ENCODE data around the gene SLAIN1. TPM values are rescaled to one million over a fixed set of nuclear protein-coding genes. Genes with fewer than 3 reads are reported as not detected.

Gene SLAIN1
- total and polyA plus RNA-seq, 2 donors (not counting 3 experiments of a cell fraction or from before 2014, with no cell fraction given): 4.1 to 4.3 TPM

GRCh38 chr13:77720988-77721387 lies 23.5 kb downstream of the SLAIN1 start:
- CTCF ChIA-PET: no interaction called here
- POLR2A ChIA-PET: no interaction called here
- no peaks in the 10 kb centered on the region for H3K9me1 ChIP-seq (replicated peaks; ENCODE audit: control insufficient read depth, extremely low read depth, insufficient read depth, low read length)
- dilution Hi-C loops (cut with MboI; ENCODE audit: extremely low pct_ligation_motif_present, low sequenced_read_pairs) (no loop called here), intact Hi-C loops (cut with micrococcal nuclease) (no loop called here)
- no peak overlapping the region for H3K4me2 ChIP-seq (ENCODE audit: insufficient read depth, low read length)
- DNase-seq (ENCODE audit: low read depth, low spot score): no peak
- H4K20me1 ChIP-seq (replicated peaks; ENCODE audit: control insufficient read depth, extremely low read depth, insufficient read depth, low read length): no peaks in the 10 kb centered on the region
- no peaks in the 10 kb centered on the region for H3K27me3 ChIP-seq (ENCODE audit: control insufficient read depth in 2 of 2, insufficient read depth in 2 of 2, low read length in 2 of 2)
- no peaks in the 10 kb centered on the region for H3K36me3 ChIP-seq (ENCODE audit: control insufficient read depth in 2 of 2, extremely low read depth in 1 of 2, insufficient read depth in 2 of 2, low read length in 2 of 2)
- no TSS peak for BruUV-seq (replicated peaks)
- H3K79me2 ChIP-seq (ENCODE audit: control insufficient read depth, insufficient read depth, low read length): no peaks in the 10 kb centered on the region
- FAIRE-seq: no peak
- H3K27ac ChIP-seq (ENCODE audit: insufficient read depth, low read depth, low read length): no peak overlapping the region
- H3K4me1 ChIP-seq (ENCODE audit: control insufficient read depth, extremely low read depth, insufficient read depth, low read length): no peaks in the 10 kb centered on the region
- no peak overlapping the region for H2AFZ ChIP-seq (ENCODE audit: low read depth, low read length)
- H3K9me3 ChIP-seq (replicated peaks; ENCODE audit: control insufficient read depth, insufficient read depth, low read length): no peaks in the 10 kb centered on the region
- H3K9ac ChIP-seq (replicated peaks; ENCODE audit: extremely low read depth, insufficient read depth, low read length): no peak overlapping the region
- no peak for TF ChIP-seq FOS (IDR thresholded peaks at IDR 0.05; ENCODE audit: borderline replicate concordance, insufficient read depth, low read length)
- H3K4me3 ChIP-seq (replicated peaks in 1 of 3; ENCODE audit: insufficient read depth in 1 of 3, low read depth in 1 of 3, low read length in 3 of 3): no peak overlapping the region

GRCh38 chr13:77724092-77724491 lies 26.6 kb downstream of the SLAIN1 start:
- Histone ChIP-seq H3K4me3 (replicated peaks in 1 of 3; ENCODE audit: insufficient read depth in 1 of 3, low read depth in 1 of 3, low read length in 3 of 3) (no peak overlapping the region), H3K4me2 (ENCODE audit: insufficient read depth, low read length) (no peak overlapping the region), H4K20me1 (replicated peaks; ENCODE audit: control insufficient read depth, extremely low read depth, insufficient read depth, low read length) (no peaks in the 10 kb centered on the region), H3K27ac (ENCODE audit: insufficient read depth, low read depth, low read length) (no peak overlapping the region), H3K9ac (replicated peaks; ENCODE audit: extremely low read depth, insufficient read depth, low read length) (no peak overlapping the region), H3K9me3 (replicated peaks; ENCODE audit: control insufficient read depth, insufficient read depth, low read length) (no peaks in the 10 kb centered on the region), H3K27me3 (ENCODE audit: control insufficient read depth in 2 of 2, insufficient read depth in 2 of 2, low read length in 2 of 2) (no peaks in the 10 kb centered on the region), H3K79me2 (ENCODE audit: control insufficient read depth, insufficient read depth, low read length) (no peaks in the 10 kb centered on the region), H3K4me1 (ENCODE audit: control insufficient read depth, extremely low read depth, insufficient read depth, low read length) (no peaks in the 10 kb centered on the region), H3K9me1 (replicated peaks; ENCODE audit: control insufficient read depth, extremely low read depth, insufficient read depth, low read length) (no peaks in the 10 kb centered on the region), H2AFZ (ENCODE audit: low read depth, low read length) (no peak overlapping the region), H3K36me3 (ENCODE audit: control insufficient read depth in 2 of 2, extremely low read depth in 1 of 2, insufficient read depth in 2 of 2, low read length in 2 of 2) (no peaks in the 10 kb centered on the region)
- ChIA-PET CTCF (no interaction called here), POLR2A (no interaction called here)
- intact Hi-C loops (cut with micrococcal nuclease): no loop called here
- BruUV-seq (replicated peaks): no TSS peak
- FAIRE-seq (no peak), DNase-seq (ENCODE audit: low read depth, low spot score) (no peak)
- no peak for TF ChIP-seq CTCF (IDR thresholded peaks at IDR 0.05; ENCODE audit: extremely low read depth in 1 of 2, insufficient read depth in 1 of 2, low read depth in 1 of 2, low read length in 2 of 2)
- TF ChIP-seq POLR2A (IDR thresholded peaks at IDR 0.05; ENCODE audit: low read depth, low read length): no peak
- no peak for TF ChIP-seq MYC (IDR thresholded peaks at IDR 0.05; ENCODE audit: low read depth, low read length)
- TF ChIP-seq GATA2 (IDR thresholded peaks at IDR 0.05; ENCODE audit: insufficient read depth, insufficient read length, low read depth, low read length): no peak
- TF ChIP-seq FOS (IDR thresholded peaks at IDR 0.05; ENCODE audit: borderline replicate concordance, insufficient read depth, low read length): no peak
- TF ChIP-seq JUN (IDR thresholded peaks at IDR 0.05; ENCODE audit: borderline replicate concordance, insufficient read depth, insufficient read length, low read depth): no peak
- no peak for TF ChIP-seq POLR2AphosphoS5 (IDR thresholded peaks at IDR 0.05; ENCODE audit: insufficient read depth, low read depth, low read length)
- TF ChIP-seq MAX (IDR thresholded peaks at IDR 0.05; ENCODE audit: insufficient read depth, insufficient read length): no peak
- TF ChIP-seq EZH2 (IDR thresholded peaks at IDR 0.05; ENCODE audit: borderline replicate concordance, low read depth, low read length, severe bottlenecking): no peak
- dilution Hi-C loops (cut with MboI; ENCODE audit: extremely low pct_ligation_motif_present, low sequenced_read_pairs): no loop called here
